Measurements from ENCODE around the gene ADGRF5.

ADGRF5 gene, protein sequence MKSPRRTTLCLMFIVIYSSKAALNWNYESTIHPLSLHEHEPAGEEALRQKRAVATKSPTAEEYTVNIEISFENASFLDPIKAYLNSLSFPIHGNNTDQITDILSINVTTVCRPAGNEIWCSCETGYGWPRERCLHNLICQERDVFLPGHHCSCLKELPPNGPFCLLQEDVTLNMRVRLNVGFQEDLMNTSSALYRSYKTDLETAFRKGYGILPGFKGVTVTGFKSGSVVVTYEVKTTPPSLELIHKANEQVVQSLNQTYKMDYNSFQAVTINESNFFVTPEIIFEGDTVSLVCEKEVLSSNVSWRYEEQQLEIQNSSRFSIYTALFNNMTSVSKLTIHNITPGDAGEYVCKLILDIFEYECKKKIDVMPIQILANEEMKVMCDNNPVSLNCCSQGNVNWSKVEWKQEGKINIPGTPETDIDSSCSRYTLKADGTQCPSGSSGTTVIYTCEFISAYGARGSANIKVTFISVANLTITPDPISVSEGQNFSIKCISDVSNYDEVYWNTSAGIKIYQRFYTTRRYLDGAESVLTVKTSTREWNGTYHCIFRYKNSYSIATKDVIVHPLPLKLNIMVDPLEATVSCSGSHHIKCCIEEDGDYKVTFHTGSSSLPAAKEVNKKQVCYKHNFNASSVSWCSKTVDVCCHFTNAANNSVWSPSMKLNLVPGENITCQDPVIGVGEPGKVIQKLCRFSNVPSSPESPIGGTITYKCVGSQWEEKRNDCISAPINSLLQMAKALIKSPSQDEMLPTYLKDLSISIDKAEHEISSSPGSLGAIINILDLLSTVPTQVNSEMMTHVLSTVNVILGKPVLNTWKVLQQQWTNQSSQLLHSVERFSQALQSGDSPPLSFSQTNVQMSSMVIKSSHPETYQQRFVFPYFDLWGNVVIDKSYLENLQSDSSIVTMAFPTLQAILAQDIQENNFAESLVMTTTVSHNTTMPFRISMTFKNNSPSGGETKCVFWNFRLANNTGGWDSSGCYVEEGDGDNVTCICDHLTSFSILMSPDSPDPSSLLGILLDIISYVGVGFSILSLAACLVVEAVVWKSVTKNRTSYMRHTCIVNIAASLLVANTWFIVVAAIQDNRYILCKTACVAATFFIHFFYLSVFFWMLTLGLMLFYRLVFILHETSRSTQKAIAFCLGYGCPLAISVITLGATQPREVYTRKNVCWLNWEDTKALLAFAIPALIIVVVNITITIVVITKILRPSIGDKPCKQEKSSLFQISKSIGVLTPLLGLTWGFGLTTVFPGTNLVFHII (N-terminal part only)

DNA sequence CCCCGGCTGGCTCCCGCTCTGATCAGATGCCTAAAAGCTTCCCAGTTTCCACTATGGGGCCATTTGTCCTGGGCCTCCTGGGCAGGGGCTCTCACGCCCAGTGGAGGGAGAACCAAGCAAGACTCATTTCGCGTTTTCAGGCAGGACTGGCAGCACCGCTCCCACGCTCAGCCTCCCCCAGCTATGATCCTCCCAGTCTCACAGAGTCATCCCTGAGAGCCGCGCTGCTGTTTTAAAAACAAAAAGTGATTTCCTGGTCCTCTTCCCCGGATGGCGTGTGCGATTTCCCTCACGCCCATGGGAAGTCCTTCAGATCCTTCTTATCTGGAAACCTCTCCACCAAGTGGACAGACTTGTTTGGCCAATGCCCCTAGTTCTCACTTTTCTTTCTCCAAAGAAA is at the start of gene ADGRF5:
TSS of gene ADGRF5 (minus strand) at position 208 of the 400 bp plus-strand sequence. CDS start 15,176 bp downstream, outside the sequence.
- no peak for DNase-seq

DNA sequence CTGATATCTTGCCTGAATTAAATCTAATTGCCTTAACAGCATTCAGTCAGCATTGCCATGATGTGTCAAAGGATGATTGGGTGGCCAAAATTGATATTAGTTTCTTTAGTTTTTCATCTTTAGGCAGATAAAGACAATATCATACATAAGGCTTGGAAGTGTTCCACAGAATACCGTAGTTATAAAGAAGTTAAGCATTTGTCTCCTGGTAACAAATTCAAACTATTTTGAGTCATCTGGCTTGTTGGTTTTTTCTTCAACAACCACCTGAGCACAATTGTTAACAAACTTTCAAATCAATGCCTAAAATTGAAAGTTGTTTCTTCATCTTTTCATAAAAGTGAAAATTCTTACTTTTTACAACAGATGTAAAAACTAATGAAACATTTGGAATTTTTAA is 47.5 kb upstream of the ADGRF5 start:
- no peak for DNase-seq

DNA sequence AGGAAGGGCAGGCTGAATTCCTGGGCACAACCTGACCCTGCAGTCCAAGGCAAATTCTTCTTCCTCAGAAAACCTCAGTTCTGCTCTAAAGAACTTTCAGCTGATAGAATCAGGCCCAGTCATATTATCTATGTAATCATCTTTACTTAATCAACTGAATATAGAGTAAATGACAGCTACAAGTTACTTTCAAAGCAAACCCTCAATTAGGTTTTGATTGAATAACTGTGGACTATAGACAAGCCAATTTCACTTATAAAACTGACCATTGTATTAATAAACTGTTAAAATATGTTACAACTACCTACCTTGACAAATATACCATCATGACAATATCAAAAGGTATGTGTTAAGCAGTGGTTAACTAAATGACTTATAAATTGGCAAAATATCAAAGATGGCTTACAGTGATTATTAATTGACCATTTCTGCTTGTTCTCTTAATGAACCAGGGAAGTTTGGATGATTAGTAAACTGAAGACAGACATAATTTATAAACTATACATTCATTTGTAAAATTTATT is 46.1 kb upstream of the ADGRF5 start:
- DNase-seq, result no peak

DNA sequence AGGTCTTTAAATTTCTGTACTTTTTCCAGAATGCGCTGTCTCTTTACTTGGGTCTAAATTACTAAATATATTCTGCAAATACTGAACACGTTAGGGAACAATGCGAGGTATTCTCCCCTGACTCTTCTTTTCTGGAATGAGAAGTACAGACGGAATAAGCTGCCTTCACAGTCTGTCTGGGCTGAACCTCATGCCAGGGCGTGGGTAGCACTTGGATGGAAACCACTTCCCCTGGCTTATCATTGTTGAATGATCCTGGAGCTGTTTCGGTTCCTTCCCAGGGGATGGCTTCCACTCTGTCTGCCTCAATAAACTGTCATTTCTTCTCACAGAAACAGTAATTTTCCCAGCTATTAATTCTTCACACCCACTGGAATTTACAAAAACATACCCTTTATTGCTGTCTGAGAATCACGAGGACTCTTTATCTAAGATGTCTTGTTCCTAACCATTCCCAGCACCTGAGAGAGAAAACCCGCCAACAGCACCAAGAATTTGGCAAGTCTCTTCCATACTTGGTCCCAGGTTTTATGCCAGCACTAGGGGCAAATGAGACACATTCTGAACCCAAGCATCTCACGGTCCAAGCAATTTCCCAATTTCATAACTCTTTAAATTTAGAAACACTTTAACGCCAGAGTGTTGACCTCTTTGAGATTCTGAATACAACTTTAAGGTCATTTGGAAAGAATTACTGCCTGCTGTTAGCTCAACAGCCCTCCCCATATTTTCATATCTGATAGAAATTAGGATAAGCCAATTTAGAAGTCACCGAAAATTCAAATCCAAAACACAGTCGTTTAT is 43.2 kb upstream of the ADGRF5 start:
- no peak for DNase-seq

DNA sequence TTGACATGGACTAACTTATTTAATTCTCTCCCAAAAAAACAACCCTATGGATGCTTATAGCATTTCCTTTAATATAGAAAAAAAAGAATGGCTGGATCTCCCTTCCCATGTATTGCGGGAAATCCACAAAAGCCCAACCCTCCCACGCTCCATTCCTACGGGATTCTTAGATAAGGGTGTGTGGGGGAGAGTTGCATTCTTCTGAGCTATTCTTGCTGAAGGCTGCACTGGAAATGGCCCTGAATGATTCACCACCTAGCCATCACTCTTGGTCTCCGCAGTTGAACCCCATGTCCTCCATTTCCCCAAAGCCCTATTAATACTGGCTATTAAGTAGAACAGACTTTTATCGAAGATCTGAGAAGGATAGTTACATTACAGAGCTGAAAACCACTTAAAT is 41.9 kb upstream of the ADGRF5 start:
- no peak for DNase-seq

DNA sequence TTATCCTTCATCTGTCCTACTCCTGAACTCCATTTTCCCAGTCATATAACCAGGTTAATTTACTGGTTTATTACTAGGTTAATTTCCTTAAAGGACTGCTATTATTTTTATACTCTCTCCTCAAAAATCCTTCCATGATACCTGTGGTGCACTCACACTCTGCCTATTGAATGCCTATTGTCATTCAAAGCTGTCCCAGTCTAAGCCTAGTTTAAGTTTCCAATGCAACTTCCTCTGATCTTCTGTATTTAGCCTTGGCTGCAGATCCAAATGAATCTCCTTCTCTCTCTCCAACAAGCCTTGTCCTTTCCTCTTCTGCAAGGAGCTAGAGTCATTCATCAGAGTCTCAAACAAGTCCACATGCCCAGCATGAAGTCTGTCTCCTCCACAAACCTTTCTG is 41.3 kb upstream of the ADGRF5 start:
- no peak for DNase-seq

DNA sequence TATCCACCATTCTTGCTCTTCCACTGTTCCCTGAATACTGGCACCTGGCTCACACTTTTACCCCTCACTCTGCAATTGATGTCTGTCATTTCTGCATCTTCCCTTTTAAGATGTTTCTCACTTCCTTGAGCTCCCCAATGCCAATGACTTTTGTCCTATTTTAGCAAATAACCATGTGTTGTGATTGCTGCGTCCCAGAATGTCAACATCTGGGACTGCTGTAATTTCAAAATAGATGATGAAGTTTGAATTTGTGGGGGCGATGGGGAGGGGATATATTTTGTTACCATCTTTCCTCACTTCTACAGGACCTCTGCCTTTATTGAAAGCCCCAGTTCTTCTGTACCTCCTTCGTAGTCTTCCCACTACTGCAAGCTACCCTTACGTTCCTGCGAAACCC is 40.0 kb upstream of the ADGRF5 start:
- DNase-seq, result no peak

DNA sequence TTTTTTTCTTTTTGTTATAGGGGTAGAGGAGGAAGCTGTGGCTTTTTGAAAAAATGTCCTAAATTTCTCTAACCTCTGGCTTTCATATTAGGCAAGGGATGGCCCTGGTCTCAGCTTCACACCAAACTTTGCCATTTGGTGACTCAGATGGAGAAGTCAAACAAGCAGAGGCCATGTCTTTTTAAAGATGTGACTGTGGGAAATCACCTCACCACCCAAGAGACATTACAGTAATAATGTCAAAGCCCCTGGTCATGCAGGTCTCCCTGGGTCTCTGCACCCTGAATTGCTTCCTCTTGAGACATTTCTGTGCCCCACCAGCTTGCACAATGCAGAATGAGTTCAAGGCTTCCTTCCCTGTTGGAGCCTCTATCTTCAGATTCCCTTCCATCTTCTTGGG is 39.5 kb upstream of the ADGRF5 start:
- no peak for DNase-seq

DNA sequence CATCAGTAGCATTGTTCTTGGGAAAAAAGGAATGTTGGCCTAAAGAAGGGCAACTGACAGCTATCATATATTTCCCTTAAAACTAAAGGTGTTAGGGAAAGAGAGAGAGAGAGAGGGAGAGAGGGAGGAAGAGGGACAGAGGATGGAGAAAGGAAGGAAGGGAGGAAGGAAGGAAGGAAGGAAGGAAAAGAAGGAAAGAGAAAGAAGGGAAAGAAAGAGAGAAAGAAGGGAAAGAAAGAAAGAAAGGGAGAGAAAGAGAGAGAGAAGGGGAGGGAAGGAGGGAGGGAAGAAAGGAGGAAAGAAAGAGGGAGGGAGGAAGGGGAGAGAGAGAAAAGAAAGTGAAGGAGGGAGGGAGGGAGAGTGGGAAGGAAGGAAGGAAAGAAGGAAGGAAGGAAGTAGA is 37.7 kb upstream of the ADGRF5 start:
- no peak for DNase-seq

DNA sequence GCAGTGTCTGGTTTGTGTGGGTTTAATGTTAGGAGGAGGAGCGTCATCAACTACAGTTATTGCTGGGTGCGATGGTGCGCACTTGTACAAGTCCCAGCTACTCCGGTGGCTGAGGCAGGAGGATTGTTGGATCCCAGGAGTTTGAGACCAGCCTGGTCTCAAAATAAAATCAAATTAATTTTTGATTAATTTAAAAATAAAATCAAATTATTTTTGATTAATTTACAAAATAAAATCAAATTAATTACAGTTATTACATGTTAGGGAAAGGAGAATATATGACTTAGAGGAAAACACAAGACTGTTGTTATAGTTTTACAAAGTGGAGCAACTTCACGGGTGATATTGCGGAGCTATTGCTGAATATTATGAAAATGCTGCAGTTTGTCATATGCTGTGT is 34.7 kb upstream of the ADGRF5 start:
- no peak for DNase-seq

DNA sequence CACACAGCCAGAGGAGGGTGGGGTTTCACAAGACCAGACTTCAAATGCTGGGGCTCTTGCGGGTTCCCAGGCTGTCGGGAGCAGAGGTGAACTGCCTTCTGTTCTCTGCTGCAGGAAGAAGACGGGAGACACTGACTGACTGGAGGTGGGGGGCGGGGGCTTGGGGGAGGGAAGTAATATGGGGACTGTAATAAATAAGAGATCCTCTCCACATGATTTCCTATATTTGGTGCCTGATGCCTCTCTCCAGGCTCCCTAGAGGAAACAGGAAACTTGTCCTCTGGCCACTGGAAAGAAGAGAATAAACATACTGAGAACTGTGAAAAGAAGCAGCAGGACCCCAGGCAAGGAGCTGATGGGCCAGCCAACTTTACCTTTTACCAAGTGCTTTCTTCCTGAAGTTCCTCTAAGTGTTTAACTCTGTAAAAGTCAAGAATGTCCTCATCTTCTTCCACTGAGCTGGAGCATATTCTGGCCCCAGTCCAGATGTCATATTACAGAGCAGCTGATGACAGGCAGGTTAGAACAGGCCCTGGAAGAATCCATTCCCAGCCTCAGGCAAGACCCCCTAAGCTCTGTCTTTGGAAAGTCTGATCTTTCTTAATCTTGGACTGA is 33.2 kb upstream of the ADGRF5 start:
- DNase-seq, result peak; percentile 48

DNA sequence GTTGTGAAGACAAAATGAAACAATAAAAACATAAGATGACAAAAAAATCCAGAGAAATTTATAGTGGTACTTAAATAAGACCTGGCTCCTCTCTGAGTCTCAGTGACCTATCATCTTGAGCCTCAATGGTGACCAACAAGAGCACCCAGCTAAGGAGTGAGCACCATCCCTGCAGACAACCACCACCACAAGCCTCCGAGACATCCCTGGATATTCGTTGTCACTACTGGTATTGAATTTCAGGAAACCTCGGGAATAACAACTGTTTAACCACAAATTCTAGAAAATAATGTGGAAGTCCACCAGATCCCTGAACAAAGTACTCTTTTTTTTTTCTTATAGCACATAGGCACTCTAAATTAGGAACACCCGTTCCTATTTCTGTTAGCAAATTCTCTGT is 32.2 kb upstream of the ADGRF5 start:
- DNase-seq, result no peak

DNA sequence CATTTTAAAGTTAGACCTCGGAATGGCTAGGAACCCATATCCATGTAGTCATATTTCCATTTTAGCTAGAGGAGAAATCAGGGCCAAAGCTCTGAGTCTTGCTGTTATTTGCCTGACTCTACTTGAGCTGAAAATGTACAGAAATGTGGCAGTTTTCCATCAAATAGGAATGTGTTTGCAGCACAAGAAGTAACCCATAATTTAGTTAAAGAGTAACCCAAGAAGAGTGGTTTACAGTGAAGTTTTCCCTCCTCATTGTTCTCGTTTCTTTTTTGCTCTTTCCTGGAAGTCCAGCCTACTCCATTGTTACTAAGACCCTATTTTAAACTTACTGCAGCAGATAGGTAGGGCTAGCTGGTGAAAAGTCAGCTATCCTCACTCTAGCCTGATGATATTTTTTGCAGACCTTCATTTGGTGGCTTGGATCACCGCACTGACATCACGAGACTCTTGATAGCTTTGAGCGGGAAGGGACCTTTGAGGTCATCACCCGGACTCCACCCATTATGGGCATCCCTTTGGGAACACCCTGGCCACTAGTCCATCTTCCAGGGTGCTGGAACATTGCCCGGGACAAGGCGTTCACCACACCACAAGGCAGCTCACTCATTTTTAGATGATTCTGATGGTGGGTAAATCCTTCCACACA is 28.0 kb upstream of the ADGRF5 start:
- no peak for DNase-seq

DNA sequence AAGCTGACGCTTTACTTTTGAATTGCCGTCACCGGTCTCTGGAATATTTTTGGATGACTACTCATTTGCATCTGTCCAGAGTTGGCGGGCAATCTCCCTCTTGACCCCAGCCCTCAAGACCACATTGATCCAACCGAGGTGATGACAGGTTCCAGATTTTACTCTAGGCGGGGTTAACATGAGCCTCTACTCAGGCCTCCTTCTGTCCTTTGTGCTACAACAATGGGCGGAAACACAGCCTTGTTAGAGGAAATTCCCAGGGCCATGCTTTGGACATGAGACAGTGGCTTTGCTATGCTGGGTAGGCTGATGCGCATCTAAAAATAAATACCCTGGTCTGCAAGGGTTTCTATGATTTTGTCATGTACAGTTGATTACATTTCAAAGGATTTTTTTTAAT is 27.0 kb upstream of the ADGRF5 start:
- DNase-seq, result no peak

DNA sequence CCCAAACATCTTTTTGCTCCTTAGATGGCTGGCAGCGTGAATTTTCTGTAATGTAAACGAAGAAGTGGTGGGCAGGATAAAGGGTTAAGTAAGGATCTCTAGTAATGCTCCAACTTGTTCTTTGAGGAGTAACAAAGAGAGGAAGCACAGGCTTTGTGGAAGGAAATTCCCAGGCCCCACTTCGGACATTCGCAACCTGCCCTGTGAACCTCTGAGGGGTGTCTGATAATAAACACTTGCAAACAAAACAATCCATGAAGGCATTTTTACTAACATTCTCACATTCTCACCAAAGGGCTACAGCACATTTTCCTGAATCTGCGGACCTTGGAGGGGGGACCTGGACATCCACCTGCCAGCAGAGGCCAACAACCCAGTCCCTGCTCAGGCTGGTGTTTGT is 25.8 kb upstream of the ADGRF5 start:
- no peak for DNase-seq

DNA sequence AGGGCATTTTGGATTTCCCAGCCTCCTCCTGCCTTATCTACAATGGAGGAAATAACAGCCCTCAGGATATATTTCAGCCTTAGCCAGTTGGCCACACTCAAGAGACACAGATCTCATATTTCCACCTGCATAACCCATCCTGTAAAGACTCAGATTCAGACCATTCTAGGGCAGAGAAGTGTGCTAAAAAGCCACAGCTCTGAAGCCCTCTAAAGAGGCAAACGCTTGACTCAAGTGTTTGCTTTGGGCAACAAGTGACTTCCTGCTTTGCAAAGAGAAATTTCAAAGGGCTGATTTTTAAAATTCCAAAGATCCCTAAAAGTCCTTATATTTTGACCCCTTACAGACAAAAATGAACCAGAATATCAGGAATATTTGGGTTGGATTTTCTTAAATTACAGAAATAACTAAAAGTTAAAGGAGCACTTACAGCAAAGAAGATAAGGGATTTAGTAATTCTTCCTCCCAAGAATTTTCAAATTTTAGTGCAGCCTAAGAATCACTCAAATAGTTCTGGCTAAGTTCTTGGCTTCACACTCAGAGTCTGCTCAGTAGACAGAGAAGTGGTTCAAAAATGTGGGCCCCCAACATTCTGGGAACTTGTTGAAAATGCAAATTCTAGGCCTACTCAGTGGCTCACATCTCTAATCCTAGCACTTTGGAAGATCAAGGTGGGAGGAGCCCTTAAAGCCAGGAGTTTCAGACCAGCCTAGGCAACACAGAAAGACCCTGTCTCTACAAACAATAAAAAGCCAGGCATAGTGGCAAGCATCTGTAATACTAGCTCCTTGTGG is 18.9 kb upstream of the ADGRF5 start:
- peak; percentile 90 for DNase-seq

DNA sequence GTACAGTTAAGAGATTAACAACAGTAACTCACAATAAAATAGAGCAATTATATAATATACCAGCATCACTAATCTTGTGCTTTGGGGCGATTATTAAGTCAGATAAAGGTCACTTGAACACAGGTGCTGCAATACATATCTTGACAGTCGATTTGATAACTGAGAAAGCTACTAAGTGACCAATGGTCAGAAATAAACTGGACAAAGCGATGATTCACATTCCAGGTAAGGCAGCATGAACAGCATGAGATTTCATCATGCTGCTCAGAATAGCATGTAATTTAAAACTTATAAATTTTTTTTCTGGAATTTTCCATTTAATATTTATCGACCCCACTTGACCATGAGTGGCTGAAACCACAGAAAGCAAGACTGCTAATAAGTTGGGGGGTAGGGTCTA is 15.9 kb upstream of the ADGRF5 start:
- DNase-seq, result no peak

DNA sequence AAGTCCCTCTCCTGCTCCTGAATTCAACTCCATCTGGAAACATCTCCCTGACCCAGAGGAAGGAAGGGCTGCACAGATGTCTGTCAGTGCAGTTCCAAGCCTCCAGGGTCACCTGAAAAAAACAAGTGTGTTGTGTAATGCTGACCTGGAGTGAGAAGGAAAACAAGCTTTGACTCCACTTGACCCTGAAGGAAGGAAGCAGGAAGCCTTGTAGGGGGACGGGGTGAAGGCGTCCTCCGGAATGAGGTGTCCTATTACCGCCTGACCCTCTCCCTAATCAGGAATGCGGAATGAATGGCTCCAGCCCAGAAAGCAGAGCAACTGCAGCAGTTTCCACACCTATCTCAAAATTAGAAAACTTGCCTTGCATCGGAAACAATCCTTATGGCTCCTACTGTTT is 13.9 kb upstream of the ADGRF5 start:
- DNase-seq, result no peak

DNA sequence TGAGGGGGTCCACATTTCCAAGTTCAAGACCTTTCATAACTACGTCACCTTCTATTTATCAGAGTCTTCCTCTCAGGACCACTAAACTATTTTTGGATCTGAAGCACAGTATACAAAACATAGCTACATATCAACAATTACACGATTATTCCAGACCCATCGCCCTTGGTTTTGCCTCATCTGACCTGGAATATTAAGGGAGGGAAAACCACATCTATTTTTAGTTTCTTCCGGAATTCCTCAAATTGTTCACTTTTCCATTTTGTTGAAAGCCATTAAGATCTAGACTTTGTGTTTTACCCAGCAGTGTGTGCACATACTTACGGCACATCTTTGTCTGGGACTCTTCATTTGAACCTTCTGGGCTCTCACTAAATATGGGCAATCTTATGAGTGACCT is 12.0 kb upstream of the ADGRF5 start:
- no peak for DNase-seq
